GM18907 (cell line): Measurements from ENCODE around the gene CAND1.

Experiments
- ATAC-seq: cut with Tn5 transposase; IDR thresholded peaks from one replicate; pipeline ENCODE4 v1.9.1; 2021; ENCODE audit warnings: mild to moderate bottlenecking, moderate library complexity; ENCODE audit not compliant: unreplicated experiment

CAND1 gene

DNA sequence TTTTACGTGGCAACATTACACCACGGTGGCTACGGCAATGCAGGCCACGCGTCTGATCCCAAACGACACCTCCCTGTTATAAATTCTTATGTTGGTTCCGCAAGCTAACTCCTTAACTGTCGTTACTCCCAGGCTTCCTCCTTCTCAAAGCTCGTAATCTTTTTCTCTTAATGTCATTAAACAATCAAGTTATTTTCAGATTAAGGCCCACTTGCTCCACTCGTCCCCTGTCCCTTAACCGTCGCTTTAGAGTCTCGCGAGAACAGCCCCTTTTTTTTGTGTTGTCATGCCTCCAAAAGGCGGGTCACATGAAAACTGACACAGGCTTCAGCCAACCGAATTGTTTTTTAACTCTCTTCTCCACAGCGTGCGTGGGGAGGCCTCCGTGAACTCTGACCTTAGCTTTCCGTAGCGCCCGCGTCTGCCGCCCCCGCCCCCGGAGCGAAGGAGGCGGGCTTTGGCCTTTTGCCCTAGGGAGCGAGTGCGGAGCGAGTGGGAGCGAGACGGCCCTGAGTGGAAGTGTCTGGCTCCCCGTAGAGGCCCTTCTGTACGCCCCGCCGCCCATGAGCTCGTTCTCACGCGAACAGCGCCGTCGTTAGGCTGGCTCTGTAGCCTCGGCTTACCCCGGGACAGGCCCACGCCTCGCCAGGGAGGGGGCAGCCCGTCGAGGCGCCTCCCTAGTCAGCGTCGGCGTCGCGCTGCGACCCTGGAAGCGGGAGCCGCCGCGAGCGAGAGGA, at the start of gene CAND1:
CAND1 (plus strand) TSS at position 463 of the 737 bp plus-strand sequence. CDS start 360 bp downstream, outside the sequence.
- peak; percentile 85 for ATAC-seq

GRCh38 chr12:67220065-67220464, 49.1 kb upstream of the CAND1 start:
- ATAC-seq: no peak

- no peak for ATAC-seq
These were observed 46.9 kb upstream of the CAND1 start for GRCh38 chr12:67222302-67222701.

DNA sequence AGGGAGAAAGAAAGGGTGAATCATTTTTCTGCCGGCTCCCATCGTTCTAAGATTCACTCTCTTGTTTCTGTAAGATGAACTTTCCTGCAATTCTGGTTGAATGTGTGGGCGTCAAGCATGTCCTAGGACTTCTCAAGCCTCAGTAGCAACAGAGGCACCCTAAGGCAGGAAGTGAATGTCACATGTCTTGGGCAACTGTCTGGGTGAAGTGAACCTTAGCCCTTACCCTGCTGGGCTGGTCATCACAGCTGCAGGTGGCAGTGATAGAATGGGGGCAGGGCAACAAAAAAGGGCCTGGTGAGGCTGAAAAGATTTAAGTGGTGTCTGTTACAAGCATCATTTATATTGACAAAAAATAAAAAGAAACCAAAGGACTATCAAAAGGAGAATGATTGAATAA, 45.9 kb upstream of the CAND1 start:
- no peak for ATAC-seq

DNA sequence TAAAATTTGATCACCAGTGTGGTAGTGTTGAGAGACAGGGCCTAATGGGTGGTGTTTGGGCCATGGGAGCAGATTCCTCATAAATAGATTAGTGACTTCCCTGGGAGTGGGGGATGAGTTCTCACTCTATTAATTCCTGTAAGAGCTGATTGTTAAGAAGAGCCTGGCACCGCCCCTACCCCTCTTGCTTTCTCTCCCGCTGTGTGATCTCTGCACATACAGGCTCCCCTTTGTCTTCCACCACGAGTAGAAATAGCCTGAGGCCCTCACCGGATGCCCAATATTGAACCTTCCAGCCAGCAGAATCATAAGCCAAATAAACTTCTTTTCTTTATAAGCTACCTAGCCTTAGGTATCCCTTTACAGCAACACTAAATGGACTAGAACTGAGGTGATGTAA, 31.9 kb upstream of the CAND1 start:
- ATAC-seq: no peak

DNA sequence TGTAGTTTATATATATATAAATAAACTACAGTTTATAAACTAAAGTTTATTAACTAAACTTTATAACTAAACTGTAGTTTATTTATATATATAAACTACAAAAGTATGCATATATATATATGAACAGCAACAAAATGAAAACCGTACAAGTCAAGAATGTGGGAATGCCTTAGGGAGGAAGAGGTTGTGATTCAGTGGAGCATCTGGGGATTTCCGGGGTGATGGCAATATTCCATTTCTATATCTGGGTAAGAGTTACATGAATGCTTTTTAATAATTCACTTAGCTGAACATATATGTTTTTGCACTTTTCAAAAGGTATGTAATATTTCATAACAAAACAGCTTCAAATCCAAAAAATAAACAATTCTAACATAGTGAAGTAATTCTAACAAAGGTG, 30.1 kb upstream of the CAND1 start:
- no peak for ATAC-seq

DNA sequence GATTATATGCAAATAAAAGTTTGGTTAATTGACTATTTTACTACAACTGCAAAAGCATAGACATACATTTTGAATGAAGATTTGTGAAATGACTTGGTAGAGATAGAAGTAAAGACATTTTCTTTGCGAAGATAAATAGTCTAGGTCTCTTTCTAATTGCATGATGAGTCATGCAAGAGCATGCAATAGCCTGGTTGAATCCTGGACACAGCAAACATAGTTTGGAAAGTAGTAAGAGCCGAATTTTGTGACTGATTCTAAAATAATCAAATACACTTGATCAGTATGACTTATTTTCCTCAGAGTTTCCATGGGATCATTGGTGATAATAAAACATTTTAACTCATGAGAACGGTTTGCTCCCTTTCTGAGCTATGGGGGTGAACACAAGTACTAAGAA, 27.7 kb upstream of the CAND1 start:
- ATAC-seq: no peak

GRCh38 chr12:67243260-67243659, 25.9 kb upstream of the CAND1 start:
- ATAC-seq: no peak

GRCh38 chr12:67245571-67245970, 23.6 kb upstream of the CAND1 start:
- ATAC-seq: no peak

DNA sequence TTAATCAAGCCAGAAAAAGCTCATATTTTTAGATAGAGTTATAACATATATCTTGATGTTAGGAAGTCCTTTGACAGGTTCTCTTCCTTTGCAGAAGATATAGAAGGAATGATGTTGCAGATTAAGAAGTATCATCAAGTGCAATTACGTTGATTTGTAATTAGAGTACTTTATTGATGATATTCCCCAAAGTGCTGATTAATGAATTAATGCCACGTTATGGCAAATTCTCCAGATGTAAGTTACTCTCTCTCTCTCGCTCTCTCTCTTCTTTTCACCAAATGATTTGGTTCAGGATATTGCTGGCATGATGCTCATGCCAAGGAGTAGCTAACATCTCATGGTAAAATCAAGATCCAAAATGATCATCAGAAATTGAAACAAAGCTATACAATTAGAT, 18.1 kb upstream of the CAND1 start:
- ATAC-seq: no peak

DNA sequence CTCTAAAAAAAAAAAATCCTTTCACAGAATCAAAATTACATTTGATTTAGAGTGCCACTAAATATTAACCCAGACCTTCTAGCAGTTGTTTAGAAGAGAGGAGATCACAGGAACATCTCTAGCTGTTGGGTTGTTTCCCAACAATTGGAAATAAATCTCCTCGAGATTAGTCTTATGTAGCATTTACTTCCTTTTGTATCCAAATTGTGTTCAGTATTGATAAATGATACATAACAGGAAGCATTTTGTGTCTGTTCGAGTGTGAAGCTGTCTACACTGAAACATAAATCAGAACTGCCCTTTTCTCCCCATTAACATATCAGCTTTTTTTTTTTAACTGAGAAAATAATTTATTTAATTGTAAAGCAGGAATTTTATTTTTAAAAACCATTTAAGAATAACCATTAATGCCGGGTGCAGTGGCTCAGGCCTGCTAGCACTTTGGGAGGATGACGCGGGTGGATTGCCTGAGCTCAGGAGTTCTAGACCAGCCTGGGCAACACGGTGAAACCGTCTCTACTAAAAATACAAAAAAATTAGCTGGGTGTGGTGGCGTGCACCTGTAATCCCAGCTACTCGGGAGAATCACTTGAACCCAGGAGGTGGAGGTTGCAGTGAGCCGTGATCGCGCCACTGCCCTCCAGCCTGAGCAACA, 14.7 kb upstream of the CAND1 start:
- ATAC-seq: no peak

- ATAC-seq: no peak
These were observed 12.5 kb upstream of the CAND1 start for GRCh38 chr12:67256649-67257048.

GRCh38 chr12:67263471-67263870, 5.7 kb upstream of the CAND1 start:
- ATAC-seq: no peak

GRCh38 chr12:67268335-67268895, 743 bp upstream of the CAND1 start:
- ATAC-seq: peak; percentile 89

DNA sequence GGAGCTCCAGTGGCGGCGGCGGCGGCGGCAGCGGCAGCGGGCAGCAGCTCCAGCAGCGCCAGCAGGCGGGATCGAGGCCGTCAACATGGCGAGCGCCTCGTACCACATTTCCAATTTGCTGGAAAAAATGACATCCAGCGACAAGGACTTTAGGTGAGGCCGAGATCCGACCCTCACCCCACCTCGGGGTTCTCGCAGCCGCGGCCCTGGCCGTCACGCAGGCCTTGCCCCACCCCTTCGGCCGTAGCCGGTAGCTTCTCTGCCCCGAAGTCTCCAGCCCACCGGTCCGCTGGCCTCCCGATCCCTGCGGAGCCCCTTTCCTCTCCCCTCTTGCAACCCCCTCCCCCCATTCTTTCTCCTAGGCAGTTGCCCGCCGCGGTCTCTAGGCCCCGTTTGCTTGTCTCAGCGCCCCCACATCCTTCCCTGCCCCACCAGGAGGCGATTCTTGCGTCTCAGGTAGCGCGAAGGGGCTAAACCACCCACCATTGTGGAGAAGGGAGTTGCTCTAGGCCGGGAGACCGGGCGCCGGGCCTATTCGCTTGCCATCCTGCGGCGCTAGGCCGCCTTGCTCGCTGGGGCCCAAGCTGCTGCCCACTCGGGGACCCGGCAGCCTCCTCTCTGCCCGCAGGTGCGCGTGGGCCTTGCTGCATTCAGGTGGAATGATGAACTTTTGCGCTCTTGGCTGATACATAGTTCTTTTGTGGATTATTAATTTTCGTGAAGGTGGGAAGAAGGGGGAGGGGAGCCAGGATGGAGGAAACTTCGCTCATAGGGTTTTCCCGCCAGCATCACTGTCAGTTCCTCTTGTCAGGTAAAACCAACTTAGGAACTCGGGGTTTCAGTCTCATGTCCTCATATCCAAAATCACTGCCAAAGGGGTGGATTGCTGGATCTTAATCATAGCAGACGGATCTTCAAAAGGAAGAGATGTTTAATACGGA, 745 bp downstream of the CAND1 start:
- ATAC-seq: peak; percentile 20

DNA sequence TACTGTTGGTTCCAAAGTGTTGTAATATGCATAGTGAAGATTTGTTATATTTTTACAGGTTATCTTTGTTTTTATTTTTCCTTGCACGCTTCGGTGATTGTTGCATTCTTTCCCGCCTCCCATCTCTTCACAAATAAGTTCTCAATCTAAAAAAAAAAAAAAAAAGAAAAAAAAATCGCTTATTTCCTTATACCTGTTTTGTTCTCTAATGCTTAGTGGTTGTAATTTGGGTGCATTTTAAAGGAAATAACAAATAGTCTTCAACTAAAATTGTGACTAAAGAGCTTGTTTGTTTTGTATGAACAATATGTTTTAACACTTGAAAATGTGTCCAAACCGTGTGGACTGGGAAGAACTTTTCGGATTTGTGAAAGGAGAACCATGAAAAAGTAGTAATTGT, 1.5 kb downstream of the CAND1 start:
- ATAC-seq: no peak

- ATAC-seq: no peak
These were observed 2.8 kb downstream of the CAND1 start for GRCh38 chr12:67271976-67272375.

DNA sequence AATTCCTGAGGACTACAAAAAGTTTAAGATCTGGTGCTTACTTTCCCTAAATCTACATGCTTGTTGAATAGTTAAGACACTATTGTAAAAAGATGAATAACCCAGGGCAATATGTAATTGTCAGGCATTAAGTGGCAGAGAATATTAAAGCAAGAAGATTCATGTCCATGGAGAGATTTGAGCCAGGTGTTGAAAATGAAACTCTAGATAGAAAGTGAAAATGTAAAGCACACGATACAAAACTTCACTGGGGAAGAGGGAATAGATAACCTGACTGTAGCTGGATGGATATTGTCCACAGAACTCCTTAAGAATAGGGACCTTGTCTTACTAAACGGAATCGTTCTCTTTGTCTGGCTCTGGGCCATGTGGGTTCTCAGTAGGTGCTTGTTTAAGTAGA, 5.0 kb downstream of the CAND1 start:
- ATAC-seq: no peak

- no peak for ATAC-seq
These were observed 6.3 kb downstream of the CAND1 start for GRCh38 chr12:67275380-67275913.

GRCh38 chr12:67276421-67276820, 7.3 kb downstream of the CAND1 start:
- no peak for ATAC-seq

GRCh38 chr12:67279637-67280036, 10.5 kb downstream of the CAND1 start:
- ATAC-seq: no peak
